Neural cell (in vitro differentiated cells): ENCODE results near the gene DUSP2.

Experiments
- CTCF ChIP-seq: fragments of 450-650 bp; IDR thresholded peaks from 2 replicates; pipeline ENCODE4 v1.5.1; 2014; ENCODE audit warnings: antibody characterized with exemption, mild to moderate bottlenecking, moderate library complexity; ENCODE audit not compliant: poor library complexity, severe bottlenecking
- EP300 ChIP-seq: fragments of 450-650 bp; conservative IDR thresholded peaks from 2 replicates; pipeline ENCODE4 v1.6.1; 2014; ENCODE audit warnings: antibody characterized with exemption, mild to moderate bottlenecking, moderate library complexity; ENCODE audit not compliant: poor library complexity, severe bottlenecking
- EZH2 ChIP-seq: fragments of 200-600, 300-800 bp; shearing (Covaris generic), sonication (generic); IDR thresholded peaks from 2 replicates; pipeline ENCODE4 v1.6.1; 2014; ENCODE audit warnings: antibody characterized with exemption, low read length, borderline replicate concordance, mild to moderate bottlenecking; ENCODE audit not compliant: insufficient read depth, poor library complexity, severe bottlenecking
- POLR2AphosphoS5 ChIP-seq: IDR thresholded peaks from 2 replicates; pipeline ENCODE4 v1.6.1; 2012
- RAD21 ChIP-seq: fragments of 450-650 bp; conservative IDR thresholded peaks from 2 replicates; pipeline ENCODE4 v1.6.1; 2014; ENCODE audit warnings: antibody characterized with exemption, mild to moderate bottlenecking, moderate library complexity
- SMC3 ChIP-seq: fragments of 450-650 bp; conservative IDR thresholded peaks from 2 replicates; pipeline ENCODE4 v1.6.1; 2014; ENCODE audit warnings: antibody characterized with exemption, mild to moderate bottlenecking, moderate library complexity; ENCODE audit not compliant: poor library complexity
- TF ChIP-seq, protein P1 (sequence below): IDR thresholded peaks from 2 replicates; pipeline ENCODE4 v1.6.1; 2012; ENCODE audit warnings: borderline replicate concordance

GRCh38 chr2:96103187-96103601 is 42.0 kb downstream of the DUSP2 start:
- TF ChIP-seq CTCF (no peak), POLR2AphosphoS5 (no peak), EZH2 (no peak), SMC3 (no peak), EP300 (no peak), RAD21 (no peak)
- TF ChIP-seq, protein P1, sequence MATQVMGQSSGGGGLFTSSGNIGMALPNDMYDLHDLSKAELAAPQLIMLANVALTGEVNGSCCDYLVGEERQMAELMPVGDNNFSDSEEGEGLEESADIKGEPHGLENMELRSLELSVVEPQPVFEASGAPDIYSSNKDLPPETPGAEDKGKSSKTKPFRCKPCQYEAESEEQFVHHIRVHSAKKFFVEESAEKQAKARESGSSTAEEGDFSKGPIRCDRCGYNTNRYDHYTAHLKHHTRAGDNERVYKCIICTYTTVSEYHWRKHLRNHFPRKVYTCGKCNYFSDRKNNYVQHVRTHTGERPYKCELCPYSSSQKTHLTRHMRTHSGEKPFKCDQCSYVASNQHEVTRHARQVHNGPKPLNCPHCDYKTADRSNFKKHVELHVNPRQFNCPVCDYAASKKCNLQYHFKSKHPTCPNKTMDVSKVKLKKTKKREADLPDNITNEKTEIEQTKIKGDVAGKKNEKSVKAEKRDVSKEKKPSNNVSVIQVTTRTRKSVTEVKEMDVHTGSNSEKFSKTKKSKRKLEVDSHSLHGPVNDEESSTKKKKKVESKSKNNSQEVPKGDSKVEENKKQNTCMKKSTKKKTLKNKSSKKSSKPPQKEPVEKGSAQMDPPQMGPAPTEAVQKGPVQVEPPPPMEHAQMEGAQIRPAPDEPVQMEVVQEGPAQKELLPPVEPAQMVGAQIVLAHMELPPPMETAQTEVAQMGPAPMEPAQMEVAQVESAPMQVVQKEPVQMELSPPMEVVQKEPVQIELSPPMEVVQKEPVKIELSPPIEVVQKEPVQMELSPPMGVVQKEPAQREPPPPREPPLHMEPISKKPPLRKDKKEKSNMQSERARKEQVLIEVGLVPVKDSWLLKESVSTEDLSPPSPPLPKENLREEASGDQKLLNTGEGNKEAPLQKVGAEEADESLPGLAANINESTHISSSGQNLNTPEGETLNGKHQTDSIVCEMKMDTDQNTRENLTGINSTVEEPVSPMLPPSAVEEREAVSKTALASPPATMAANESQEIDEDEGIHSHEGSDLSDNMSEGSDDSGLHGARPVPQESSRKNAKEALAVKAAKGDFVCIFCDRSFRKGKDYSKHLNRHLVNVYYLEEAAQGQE: no peak
